HG03039 (cell line): ENCODE data around the gene MCRIP1.

Source experiments
- ATAC-seq: cut with Tn5 transposase; IDR thresholded peaks from one replicate; pipeline ENCODE4 v1.9.1; 2021; ENCODE audit warnings: mild to moderate bottlenecking, moderate library complexity; ENCODE audit not compliant: unreplicated experiment

The MCRIP1 gene, protein sequence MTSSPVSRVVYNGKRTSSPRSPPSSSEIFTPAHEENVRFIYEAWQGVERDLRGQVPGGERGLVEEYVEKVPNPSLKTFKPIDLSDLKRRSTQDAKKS

DNA sequence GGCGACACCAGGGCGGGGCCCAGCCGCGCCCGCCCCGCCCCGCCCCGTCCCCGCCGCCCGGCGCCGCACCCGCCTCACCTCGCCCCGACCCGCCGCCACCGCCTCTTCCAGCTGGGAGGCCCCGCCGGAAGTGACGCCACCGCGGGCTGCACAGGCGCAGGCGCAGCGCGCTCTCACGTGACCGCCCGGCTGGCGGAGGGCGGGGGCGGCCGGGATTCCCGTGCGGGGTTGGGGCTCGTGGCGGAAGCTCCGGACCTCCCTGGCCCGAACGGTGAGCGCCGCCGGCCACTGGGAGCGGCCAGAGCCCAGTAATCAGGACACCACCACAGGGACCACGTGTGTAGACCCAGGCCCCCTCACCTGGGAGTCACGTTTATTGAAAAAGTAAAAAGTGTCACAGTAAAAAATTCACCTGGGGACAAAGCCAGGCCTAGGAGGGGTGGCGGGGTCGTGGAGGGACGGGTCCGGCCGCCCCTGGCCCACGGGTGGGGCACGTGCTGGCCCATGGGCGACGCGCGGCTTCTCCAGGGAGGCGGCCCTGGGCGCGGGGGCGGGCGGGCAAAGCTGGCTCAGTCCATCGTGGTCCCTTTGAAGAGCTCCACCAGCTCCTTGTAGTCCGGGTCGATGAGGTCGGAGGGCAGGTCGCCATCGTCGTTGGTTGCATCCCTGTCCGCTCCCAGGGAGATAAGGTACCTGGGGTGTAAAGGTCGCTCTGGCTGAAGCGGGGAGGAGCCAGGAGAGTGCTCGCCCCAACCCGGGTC is at the start of gene MCRIP1:
Gene MCRIP1, minus strand, starts transcription at position 132 of the 761 bp plus-strand sequence. CDS start 8,785 bp downstream, outside the sequence.
- ATAC-seq, result peak; percentile 74

DNA sequence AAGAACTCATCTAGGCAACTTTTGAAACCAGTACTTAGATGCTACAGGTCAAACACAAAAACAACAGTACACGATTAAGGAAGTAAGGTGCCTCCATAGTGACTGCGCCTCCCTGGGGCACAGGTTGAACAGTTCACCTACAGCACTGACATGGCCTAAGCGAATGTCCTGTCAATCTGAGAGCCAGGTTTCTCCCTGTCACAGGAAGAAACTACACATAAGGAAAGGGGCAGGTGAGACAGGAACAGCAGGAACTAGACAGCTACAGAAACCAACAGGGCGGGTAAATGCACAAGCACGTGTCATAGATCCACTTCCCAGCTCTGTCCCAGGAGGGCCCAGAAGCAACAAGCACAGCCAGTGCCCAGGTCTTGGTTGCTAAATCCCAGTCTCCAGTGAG is 46.0 kb upstream of the MCRIP1 start:
- ATAC-seq, result no peak

DNA sequence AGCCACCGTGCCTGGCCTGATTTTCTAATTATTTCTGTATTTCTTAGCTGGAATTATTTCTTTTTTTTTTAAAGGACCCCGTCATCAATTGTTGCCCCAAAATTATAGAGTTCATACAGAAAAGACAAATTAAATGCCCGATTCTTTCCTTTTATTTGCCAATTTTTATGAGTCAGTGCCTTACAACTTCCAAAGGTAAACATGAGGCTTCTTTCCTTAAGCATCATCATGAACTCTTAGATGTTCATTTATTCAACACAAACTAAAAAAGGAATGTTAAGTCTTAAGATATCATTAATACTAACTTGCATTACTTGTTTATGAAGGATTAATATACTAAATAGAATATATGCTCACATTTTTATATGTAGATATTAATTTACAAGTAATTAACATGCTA is 45.2 kb upstream of the MCRIP1 start:
- ATAC-seq, result no peak

DNA sequence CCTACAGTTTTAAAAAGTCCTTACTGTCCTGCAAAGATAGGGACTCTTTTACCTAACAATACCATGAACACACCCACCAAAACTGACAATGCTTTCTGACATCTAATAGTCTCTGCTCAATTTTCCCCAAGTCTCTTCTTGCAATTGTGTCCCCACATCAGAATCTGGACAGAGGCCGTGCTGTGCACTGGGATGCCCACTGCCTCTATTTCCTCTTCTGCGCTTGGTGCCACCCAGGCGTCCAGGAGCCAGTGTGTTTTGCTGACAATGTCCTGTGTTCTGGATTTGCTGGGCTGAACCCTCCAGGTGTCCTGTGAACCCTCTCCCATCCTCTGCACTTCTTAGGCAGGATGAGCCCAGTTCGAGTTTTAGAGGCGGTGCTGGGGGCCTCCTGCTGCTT is 44.5 kb upstream of the MCRIP1 start:
- ATAC-seq, result no peak

DNA sequence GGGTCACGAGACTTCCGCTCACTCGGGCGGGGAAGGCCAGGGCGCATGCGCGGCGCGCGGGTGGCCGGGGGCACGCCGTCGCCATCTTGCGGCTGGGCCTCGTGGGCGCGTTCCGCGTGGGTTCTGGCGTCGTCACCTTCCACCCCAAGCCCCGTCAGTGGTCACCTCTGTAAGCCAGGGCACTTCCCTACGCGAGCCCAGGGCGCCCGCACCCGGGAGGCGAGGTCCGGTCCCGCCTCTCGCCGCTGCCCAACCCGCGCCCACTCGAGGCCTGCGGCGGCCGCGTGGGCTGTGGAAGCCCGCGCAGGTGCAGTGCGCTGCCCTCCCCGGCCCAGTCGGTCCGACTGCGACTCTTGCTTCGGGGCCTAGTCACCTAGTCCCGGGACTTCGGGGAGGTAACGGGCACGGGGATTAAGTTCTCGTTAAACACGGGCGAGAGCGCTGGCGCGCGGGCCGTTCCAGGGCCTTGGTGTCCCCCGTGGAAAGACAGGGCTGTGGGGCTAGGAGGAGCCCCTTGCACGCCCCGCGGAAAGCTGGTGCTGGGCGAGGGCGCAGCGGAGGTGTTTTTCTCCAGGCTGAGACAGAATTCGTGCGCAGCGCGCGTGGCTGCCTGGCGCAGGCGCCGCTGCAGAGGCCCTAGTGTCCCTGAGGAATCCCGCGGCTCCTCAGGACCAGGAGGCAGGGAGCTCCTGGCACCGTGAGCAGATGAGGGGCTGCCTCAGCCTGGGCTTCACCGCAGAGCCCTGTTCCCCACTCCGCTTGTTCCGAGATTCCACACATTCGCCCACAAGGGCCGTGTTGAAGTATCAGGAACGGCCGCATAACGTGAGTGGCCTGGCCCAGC is 38.5 kb upstream of the MCRIP1 start:
- peak; percentile 48 for ATAC-seq

DNA sequence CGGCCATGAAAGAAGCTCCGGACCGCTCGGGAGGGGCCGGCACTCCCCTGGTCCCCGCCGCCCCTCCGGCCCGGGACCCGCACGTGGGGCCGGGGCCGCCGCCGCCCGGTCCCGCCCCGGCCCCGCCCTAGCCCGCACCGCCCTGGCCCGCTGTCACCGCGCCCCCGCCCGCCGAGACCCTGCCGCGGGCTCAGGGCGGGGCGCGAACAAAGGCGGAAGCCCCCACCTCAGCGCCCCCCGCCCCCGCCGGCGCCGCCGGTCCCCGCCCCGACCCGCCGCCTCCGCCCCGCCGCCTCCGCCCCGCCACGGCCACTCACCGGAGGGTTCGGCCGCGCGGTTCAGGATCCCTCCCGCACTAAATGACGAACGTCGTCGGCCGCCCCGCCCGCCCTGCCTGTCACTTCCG is 37.9 kb upstream of the MCRIP1 start, which contains the start of gene ARHGDIA:
Gene ARHGDIA, minus strand, starts transcription at position 357 of the 406 bp plus-strand sequence. CDS start 1,407 bp downstream, outside the sequence.
- peak; percentile 10 for ATAC-seq

DNA sequence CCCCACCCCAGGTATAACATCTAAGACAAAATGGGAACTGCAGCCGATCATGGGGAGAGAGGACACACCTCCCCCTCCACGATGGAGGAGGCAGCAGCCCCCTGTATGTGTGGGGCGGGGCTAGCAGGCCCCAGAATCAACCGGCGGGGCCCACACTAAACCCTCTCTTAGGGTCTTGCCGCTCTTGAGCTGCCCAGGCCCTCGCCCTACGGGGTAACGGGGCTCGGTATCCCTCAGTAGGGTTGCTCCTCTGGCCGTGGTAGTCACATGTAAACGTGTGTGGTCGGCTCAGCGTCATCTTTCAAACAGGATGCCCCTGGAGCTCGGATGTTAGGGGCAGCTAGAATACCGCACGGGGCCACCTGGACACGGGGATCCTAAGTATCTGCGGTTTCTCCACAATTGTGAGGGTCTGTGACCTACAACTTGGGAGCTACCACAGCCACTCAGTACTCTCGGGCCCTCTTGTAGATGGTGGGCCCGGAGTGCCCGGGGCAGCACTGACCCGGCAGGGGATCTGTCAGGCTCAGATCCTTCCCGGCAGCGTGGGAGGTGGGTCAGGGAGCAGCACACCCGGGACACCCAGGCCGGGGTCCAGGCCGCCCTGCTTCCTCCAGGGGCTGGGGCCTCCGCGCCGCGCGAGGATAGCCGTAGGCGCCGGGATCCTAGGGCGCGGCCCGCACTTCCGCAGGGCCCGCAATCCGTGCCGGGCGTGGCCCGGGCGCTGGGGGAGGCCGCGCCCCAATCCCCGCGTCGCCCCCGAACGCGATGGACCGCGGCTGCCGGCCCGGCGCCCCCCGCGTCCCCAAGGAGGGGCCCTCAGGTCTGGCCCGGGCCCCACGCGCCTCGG is 37.3 kb upstream of the MCRIP1 start:
- peak; percentile 14 for ATAC-seq

DNA sequence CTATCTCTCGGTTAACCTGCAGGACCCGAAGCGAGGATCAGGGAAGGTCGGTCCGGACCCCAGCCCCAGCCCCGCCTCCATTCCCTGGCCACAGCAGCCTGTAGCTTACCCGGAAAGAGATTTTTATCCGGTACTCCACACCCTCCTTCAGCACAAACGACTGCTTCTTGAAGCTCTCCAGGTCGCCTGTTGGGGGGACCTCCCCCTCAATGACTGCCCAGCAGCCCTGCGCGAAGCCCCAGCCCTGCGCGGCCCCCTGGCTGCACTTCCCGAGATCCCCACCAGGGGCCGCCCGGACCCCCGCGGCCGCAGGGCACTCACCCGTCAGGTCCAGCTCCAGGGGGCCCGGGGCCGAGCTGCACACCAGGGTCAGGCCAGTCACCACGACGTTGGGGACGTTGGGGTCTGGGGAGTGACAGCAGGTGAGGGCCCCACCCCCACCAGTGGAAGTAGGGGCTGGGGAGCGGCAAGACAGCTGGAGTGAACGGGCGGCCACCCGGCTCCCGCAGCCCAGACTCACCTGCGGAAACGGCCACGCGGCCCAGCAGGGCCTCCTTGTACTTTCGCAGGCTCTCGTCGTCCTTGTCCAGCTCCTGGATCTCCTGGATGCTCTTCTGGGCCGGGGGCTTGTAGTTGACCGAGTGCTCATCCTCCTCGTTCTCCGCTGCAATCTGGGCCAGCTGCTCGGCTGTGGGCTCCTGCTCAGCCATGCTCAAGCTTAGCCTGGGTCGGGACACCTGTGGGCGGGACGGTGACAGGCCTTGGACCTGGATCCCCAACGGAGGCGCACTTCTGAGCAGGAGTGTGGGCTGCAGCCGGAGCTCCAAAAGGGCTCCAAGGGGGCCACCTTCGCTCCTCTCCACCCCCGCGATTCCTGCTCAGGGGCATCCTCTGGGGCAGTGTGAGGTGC is 36.4 kb upstream of the MCRIP1 start:
- ATAC-seq, result no peak

DNA sequence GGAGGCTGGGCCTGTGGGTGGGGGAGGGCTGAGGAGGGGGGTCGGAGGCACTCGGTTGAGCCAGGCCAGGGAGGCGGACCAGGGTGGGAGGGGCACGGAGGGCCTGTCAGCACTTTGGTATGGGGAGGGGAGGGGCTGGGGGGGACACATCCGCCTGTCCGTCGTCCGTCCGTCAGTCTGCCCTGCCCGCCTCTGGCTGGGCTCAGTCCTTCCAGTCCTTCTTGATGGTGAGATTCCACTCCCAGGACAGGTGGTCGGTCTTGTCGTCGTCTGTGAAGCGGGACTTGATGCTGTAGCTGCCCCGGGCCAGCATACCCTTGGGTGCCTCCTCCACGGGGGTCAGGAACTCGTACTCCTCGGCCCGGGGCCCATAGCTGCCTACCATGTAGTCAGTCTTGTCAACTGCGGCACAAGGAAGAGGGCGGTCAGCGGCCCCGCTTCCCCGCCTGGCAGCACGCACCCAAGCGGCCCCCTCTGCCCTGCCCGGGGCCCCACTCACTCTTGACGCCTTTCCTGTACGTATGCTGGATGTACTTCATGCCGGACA is 35.7 kb upstream of the MCRIP1 start:
- no peak for ATAC-seq

DNA sequence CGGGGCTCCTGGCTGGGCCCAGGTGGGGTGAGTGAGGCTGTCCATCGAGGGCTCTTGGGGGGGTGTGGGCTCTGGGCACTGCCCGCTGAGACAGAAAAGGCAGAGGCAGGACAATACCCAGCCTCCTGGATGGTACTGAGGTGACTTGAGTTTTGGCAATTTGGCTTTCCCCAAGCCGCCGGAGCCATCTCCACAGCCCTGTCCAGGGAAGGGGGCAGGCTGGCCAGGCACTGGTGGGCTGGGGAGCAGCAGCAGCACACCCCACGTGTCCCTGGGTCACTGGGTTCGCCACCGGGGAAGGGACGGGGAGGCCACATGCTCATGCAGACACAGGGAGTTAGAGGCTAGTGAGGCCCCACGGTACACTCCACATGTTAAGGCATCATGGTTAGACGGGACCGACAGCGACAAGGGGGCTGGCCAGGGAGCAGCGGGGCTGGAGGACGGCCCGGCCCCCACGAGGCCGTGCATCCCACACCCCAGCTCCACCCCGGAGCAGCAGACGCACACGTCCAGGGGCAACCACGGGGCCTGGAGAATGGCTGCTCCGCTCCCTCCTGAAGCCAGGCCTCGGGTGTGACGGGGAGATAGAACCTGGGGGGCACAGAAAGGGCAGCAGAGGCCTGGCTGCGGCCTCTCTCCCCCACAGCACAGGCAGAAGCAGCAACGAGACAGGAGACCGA is 35.0 kb upstream of the MCRIP1 start:
- no peak for ATAC-seq

DNA sequence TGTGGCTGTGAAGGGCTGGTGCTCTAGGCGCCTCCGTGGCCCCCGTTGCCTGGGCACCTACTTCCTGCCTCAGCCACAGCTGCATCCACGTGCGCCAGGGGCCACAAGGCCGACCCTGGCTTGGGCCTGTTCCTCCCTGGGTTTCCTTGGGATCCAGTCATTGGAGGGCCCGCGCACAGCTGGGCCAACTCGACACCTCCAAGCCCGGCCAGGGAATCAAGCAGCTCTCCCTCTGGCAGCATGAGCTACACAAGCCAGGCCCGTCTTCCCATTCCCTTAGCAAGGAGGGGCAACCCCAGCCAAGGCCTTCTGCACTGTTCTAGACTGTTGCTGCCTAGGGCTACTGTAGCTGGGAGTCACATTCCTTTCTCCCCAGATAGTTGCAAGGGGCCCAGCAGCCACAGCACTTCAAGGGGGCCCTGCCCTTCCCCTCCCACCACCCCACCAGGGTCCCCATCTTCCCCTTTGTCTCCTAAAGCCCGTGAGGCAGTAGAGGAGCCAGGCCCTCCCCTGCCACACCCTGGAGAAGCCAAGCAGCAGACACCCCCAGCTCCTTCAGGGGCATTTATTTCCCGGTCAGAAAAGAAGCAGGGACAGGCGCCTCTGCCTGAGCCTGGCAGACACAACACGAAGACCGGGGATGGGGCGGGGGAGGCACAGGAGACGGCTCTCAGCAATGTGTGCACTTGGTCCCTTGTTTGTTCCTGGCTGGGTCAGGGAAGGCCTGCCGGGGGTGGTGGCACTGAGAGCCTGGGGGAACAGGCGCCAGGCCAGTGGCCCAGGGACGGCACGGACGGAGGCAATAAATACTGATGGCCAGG is 34.3 kb upstream of the MCRIP1 start:
- no peak for ATAC-seq

DNA sequence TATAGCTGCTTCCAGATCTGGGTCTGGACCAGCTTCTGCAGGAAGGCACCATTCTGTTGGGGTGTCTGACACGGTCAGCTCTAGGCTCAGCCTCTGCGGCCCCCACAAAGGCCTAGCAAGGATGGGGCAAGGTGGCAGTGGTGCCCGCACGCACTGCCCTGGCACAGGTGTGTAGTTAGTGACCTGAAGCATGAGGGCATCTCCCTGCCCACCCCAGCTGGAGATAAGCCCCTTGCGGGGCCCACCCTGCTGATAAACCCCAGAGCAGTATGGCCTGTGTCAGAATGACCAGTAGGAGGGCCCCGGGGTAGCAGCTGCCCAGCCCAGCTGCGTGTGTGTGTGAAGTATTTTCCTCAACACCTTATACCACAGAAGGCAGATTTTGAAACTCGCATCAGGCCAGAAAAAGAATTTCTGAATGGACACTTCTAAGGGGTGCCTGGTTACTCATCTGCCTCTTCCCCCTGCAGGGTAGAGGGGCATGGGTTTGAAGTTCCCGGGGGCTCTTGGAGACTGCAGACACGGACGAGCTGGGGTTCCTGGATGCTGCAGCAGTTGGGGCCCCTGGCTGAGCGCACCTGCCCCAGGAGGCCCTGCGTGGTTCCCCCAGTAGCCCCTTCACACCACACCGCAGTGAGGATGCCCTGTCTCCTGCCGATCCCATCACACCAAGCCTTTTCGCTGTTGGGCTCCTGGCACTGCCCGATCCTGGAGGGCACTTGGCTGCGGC is 33.5 kb upstream of the MCRIP1 start:
- no peak for ATAC-seq

DNA sequence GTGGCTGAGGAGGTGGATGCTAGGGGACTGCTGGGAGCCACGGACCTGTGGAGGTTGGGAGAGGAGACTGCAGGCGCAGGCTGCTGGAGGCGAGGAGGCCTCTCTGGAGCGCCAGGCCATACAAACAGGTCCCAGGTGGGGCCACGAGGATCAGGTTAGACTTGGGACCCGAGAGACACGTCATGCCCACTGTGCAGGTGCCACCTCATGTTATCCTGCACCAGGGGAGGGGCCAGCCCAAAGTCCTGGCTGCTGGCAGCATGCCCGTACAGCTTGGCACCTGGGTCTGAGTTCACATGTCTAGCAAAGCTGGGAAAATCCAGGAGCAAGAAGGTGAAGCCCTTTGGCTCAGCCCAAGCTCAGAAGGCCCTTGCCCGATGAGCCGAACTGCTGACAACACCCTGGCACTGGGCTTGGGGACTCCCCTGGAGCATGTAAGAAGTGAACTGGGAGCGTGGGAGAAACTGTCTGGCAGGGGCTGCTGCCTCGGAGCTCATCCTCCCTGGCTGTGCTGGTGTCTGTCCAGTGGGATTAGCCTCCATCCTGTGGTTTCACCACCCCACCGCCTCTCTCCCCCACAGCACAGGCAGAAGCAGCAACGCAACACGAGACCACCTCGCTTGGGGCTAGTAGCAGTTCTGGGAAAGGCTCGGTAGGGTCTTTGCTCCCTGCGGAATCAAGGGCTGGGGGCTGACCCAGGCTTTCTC is 32.8 kb upstream of the MCRIP1 start:
- ATAC-seq, result no peak

DNA sequence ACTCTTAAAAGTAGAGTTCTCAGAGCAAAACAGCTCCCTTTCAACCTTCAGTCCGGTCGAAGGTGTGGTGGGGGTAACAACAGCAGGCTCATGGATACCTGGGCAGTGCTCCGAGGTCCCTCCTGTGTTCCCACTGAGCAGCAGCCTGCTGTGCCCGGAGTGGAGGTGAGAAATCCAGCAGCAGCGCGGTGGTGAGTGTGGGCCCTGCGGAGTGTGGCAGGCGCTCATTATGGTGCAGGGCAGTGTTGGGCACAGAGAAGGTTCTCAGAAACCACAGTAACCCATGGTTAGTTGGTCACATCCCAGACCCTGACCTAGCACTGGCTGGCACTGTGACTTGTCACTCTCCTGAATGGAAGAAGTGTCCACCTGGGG is 32.3 kb upstream of the MCRIP1 start:
- no peak for ATAC-seq

DNA sequence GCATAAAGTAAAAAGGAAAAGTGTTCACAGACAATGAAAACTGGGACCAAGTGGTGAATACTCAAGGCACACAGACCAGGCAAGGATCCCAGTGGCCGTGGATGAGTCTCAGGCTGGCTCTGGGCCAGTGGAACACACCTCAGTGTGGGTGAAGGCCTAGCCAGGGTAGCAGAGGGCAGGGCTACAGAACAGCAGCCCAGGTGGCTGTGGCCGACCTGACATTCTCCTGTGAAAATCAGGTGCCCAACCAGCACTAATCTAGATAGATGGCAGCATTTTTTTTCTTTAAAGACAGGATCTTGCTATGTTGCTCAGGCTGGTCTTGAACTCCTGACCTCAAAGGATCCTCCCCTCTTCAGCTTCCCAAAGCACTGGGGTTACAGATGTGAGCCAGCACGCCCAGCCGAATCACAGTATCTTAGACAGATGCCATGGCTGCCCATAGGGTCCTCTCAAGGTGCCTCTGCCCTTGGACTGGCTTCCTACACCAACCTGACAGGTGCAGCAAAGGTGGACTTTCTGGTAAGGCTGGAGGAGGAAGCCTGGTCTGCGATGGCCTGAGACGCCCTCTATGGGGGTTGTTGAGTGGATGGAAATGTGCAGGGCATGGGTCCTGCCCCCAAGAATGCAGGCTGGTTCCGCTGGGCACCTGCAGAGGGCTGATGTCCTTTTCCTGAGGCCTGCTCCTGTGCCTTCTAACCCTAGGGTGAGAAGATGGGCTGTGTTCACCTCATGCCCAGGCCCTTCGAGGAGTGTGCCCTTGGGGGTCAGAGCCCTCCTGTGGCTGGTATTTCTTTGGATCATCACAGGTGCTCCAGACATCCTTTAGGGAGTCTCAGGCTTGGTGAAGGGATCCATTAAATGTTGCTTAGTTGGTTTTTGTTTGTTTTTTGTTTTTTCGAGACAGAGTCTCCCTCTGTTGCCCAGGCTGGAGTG is 31.0 kb upstream of the MCRIP1 start:
- ATAC-seq, result no peak
